ENCODE measurements around the gene RBM6. TPM values are rescaled to one million over a fixed set of nuclear protein-coding genes. Genes with fewer than 3 reads are reported as not detected.

RBM6 gene
- total RNA-seq, 1 donor from 2014 or later = 110 TPM

- no peak for DNase-seq
- TF ChIP-seq CTCF (IDR thresholded peaks at IDR 0.05) = no peak
- intact Hi-C loops (cut with DNase I) = loop anchor here (5.0 kb wide), 1 partner anchor 67 kb away; no protein-coding TSS in a partner anchor
- H3K4me3 ChIP-seq = no peak overlapping the region
- H3K27ac ChIP-seq = no peak overlapping the region
- H3K36me3 ChIP-seq = peaks cover 57% of the 10 kb centered on the region
- H3K27me3 ChIP-seq = no peaks in the 10 kb centered on the region
- H3K9me3 ChIP-seq = no peaks in the 10 kb centered on the region
- no peak for ATAC-seq
- H3K4me1 ChIP-seq = peaks cover 5% of the 10 kb centered on the region
Measured at GRCh38 chr3:50120364-50121071, 180.6 kb downstream of the RBM6 start.

- intact Hi-C loops (cut with DNase I) = loop anchor here (5.0 kb wide), 1 partner anchor 66 kb away; no protein-coding TSS in a partner anchor
- no peak overlapping the region for H3K4me3 ChIP-seq
- ATAC-seq (peak; percentile 83), DNase-seq (peak; percentile 82)
- peaks cover 8% of the 10 kb centered on the region for H3K4me1 ChIP-seq
- peaks cover 48% of the 10 kb centered on the region for H3K36me3 ChIP-seq
- no peak overlapping the region for H3K27ac ChIP-seq
- no peaks in the 10 kb centered on the region for H3K9me3 ChIP-seq
- peak; percentile 85 for TF ChIP-seq CTCF (IDR thresholded peaks at IDR 0.05)
- no peaks in the 10 kb centered on the region for H3K27me3 ChIP-seq
Measured at GRCh38 chr3:50121072-50122032, 181.4 kb downstream of the RBM6 start.

GRCh38 chr3:50122071-50122470 is 182.1 kb downstream of the RBM6 start:
- no peak overlapping the region for H3K27ac ChIP-seq
- no peak for DNase-seq
- peaks cover 12% of the 10 kb centered on the region for H3K4me1 ChIP-seq

GRCh38 chr3:50122661-50123391 is 182.9 kb downstream of the RBM6 start:
- peaks cover 12% of the 10 kb centered on the region for H3K4me1 ChIP-seq
- no peak overlapping the region for H3K4me3 ChIP-seq
- peak; percentile 60 for DNase-seq
- TF ChIP-seq CTCF (IDR thresholded peaks at IDR 0.05) = no peak
- intact Hi-C loops (cut with DNase I) = loop anchor here (5.0 kb wide), 1 partner anchor 64 kb away; no protein-coding TSS in a partner anchor
- ATAC-seq = no peak
- H3K27me3 ChIP-seq = no peaks in the 10 kb centered on the region
- peaks cover 34% of the 10 kb centered on the region for H3K36me3 ChIP-seq
- H3K27ac ChIP-seq = no peak overlapping the region
- H3K9me3 ChIP-seq = no peaks in the 10 kb centered on the region

More at GRCh38 chr3:50122071-50122470, 182.1 kb downstream of the RBM6 start:
- Histone ChIP-seq H3K27me3 (no peaks in the 10 kb centered on the region), H3K9me3 (no peaks in the 10 kb centered on the region), H3K36me3 (peaks cover 41% of the 10 kb centered on the region), H3K4me3 (no peak overlapping the region)
- TF ChIP-seq CTCF (IDR thresholded peaks at IDR 0.05) = no peak
- intact Hi-C loops (cut with DNase I) = loop anchor here (5.0 kb wide), 1 partner anchor 65 kb away; no protein-coding TSS in a partner anchor
- no peak for ATAC-seq

- no peak for DNase-seq
- Histone ChIP-seq H3K4me1 (peaks cover 12% of the 10 kb centered on the region), H3K9me3 (no peaks in the 10 kb centered on the region), H3K27ac (no peak overlapping the region), H3K4me3 (no peak overlapping the region), H3K27me3 (no peaks in the 10 kb centered on the region), H3K36me3 (peaks cover 27% of the 10 kb centered on the region)
- no peak for TF ChIP-seq CTCF (IDR thresholded peaks at IDR 0.05)
- ATAC-seq = no peak
- intact Hi-C loops (cut with DNase I) = loop anchor here (5.0 kb wide), 1 partner anchor 64 kb away; no protein-coding TSS in a partner anchor
Measured at GRCh38 chr3:50123394-50124051, 183.6 kb downstream of the RBM6 start.
